ENCODE results near the gene DESI1. TPM values are rescaled to one million over a fixed set of nuclear protein-coding genes. Genes with fewer than 3 reads are reported as not detected.
"Not testable (repeated sequence)": the region's sequence is repeated elsewhere in the genome, so short reads cannot be mapped to it uniquely, and the experiment has no call there.

The DESI1 gene
- total and polyA plus RNA-seq, 2 donors (not counting 1 experiment from before 2014, with no cell fraction given), result 17.3 to 26.3 TPM

DNA sequence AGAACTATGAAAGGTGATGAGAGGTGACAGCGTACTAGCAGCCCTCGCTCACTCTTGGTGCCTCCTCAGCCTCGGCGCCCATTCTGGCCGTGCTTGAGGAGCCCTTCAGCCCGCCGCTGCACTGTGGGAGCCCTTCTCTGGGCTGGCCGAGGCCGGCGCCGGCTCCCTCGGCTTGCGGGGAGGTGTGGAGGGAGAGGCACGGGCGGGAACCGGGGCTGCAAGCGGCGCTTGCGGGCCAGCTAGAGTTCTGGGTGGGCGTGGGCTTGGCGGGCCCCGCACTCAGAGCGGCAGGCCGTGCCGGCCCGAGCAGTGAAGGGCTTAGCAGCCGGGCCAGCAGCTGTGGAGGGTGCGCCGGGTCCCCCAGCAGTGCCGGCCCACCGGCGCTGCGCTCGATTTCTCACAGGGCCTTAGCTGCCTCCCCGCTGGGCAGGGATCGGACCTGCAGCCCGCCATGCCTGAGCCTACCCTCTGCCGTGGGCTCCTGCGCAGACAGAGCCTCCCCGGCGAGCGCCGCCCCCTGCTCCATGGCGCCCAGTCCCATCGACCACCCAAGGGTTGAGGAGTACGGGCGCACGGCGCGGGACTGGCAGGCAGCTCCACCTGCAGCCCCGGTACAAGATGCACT is 27.4 kb downstream of the DESI1 start:
- H3K9me3 ChIP-seq (ENCODE audit: control extremely low read depth in 1 of 3, control insufficient read depth in 2 of 3, insufficient read depth in 1 of 3, low read length in 2 of 3); H4K20me1 ChIP-seq (ENCODE audit: control insufficient read depth, insufficient read depth, low read length, poor library complexity, severe bottlenecking); intact Hi-C loops (cut with micrococcal nuclease); DNase-seq; POLR2A ChIA-PET; H3K9ac ChIP-seq (ENCODE audit: low read length); CTCF ChIA-PET; H3K27ac Mint-ChIP-seq; H3K27ac ChIP-seq (ENCODE audit: low read length in 2 of 2); H3K9me3 Mint-ChIP-seq (ENCODE audit: insufficient read depth); H3K4me3 Mint-ChIP-seq; ATAC-seq (ENCODE audit: low read depth); H2AFZ ChIP-seq (ENCODE audit: insufficient read depth, low read depth, low read length, poor library complexity, severe bottlenecking); H3K4me2 ChIP-seq (replicated peaks; ENCODE audit: low read depth, low read length, poor library complexity, severe bottlenecking); H3K36me3 ChIP-seq (replicated peaks in 1 of 2; ENCODE audit: control extremely low read depth in 1 of 2, control insufficient read depth in 1 of 2, extremely low read depth in 1 of 2, insufficient read depth in 2 of 2, low read length in 1 of 2); H3K27me3 ChIP-seq (replicated peaks in 1 of 4; ENCODE audit: control extremely low read depth in 1 of 4, control insufficient read depth in 3 of 4, insufficient read depth in 4 of 4, low read length in 3 of 4); H3K4me3 ChIP-seq (ENCODE audit: control extremely low read depth in 1 of 5, extremely low read depth in 1 of 5, insufficient read depth in 1 of 5, low read depth in 2 of 5, low read length in 4 of 5); H3K27me3 Mint-ChIP-seq; H3K79me2 ChIP-seq (ENCODE audit: control insufficient read depth, insufficient read depth, low read length): not testable (repeated sequence)
- H3K4me1 ChIP-seq (ENCODE audit: control insufficient read depth in 2 of 2, insufficient read depth in 2 of 2, low read length in 2 of 2), result peaks cover 6 to 17% of the 10 kb centered on the region in 2 donors
- WGBS (ENCODE audit: insufficient coverage), result 99% methylated on average over 41 of the region's 51 CpGs
- H3K4me1 Mint-ChIP-seq, result peaks cover 13% of the 10 kb centered on the region

DNA sequence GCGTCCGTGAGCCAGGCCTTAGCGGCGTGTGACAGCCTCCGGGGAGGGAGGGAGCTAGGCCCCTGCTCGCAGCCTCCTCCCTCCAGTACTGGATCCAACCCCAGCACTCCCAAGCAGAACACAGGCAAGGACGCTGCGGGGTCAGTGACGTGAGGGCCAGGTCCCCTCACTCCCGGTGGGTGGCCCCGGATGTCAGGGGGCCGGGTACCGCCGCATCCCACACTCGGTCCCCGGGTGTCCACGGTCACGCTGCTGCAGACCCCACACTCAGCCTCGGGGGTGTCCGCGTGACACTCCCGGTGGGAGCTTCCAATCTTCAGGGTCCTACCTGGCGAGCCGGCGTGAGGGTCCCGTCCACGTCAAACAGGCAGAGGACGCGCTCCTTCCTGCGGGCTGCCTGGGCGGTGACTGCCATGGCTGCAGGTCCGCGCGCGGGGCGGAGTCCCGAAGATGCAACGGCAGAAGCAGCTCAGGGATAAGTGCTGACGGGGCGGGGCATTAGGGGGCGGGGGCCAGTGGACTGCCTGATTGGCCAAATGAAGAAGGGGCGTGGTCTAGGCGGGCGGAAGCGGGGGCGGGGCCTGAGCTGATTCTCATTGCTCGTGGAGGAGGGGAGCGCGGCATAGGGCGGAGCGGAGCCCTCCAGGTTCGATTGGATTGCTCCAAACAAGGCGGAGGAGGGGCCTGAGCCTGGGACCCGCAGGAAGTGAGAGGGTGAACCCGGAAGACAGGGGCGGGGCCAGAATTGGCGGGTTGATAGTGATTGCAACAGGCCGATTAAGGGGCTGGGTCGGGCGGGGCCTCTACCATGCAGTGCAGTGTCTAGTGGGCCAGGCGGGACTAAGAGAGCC is 31.2 kb downstream of the DESI1 start, which contains the start of gene PMM1:
Gene PMM1 (minus strand): TSS at position 450 of the 851 bp plus-strand sequence. CDS start 35 bp downstream, at position 415.
- H3K4me3 Mint-ChIP-seq, result peak within 1 kb of the TSS; percentile 96
- Histone ChIP-seq H3K9me3 (ENCODE audit: control extremely low read depth in 1 of 3, control insufficient read depth in 2 of 3, insufficient read depth in 1 of 3, low read length in 2 of 3) (no peaks in the 10 kb centered on the region), H3K4me1 (ENCODE audit: control insufficient read depth in 2 of 2, insufficient read depth in 2 of 2, low read length in 2 of 2) (peaks cover 6 to 18% of the 10 kb centered on the region in 2 donors), H3K9ac (ENCODE audit: low read length) (peak within 1 kb of the TSS; percentile 79), H2AFZ (ENCODE audit: insufficient read depth, low read depth, low read length, poor library complexity, severe bottlenecking) (peak within 1 kb of the TSS; percentile 92), H3K4me2 (replicated peaks; ENCODE audit: low read depth, low read length, poor library complexity, severe bottlenecking) (peak within 1 kb of the TSS; percentile 94), H3K4me3 (ENCODE audit: control extremely low read depth in 1 of 5, extremely low read depth in 1 of 5, insufficient read depth in 1 of 5, low read depth in 2 of 5, low read length in 4 of 5) (peak within 1 kb of the TSS; percentile 19 to 81 (median 73)), H3K36me3 (replicated peaks in 1 of 2; ENCODE audit: control extremely low read depth in 1 of 2, control insufficient read depth in 1 of 2, extremely low read depth in 1 of 2, insufficient read depth in 2 of 2, low read length in 1 of 2) (no peaks in the 10 kb centered on the region), H3K79me2 (ENCODE audit: control insufficient read depth, insufficient read depth, low read length) (peaks cover 3% of the 10 kb centered on the region), H3K27ac (ENCODE audit: low read length in 2 of 2) (peak within 1 kb of the TSS in 1 of 2 donors; percentile 24), H4K20me1 (ENCODE audit: control insufficient read depth, insufficient read depth, low read length, poor library complexity, severe bottlenecking) (no peaks in the 10 kb centered on the region), H3K27me3 (replicated peaks in 1 of 4; ENCODE audit: control extremely low read depth in 1 of 4, control insufficient read depth in 3 of 4, insufficient read depth in 4 of 4, low read length in 3 of 4) (no peaks in the 10 kb centered on the region)
- H3K9me3 Mint-ChIP-seq (ENCODE audit: insufficient read depth), result no peaks in the 10 kb centered on the region
- no peaks in the 10 kb centered on the region for H3K27me3 Mint-ChIP-seq
- CTCF ChIA-PET, result interaction anchor here (0.9 to 1.6 kb wide), 7 partner anchors 30 to 208 kb away, joined by 3 to 6 read pairs (median 4); partner anchors contain the start of genes ACO2, PHF5A, POLR3H and TEF
- 1% methylated on average over 61 of the region's 61 CpGs for WGBS (ENCODE audit: insufficient coverage)
- ATAC-seq (ENCODE audit: low read depth) (peak; percentile 97), DNase-seq (peak; percentile 100)
- peak within 1 kb of the TSS; percentile 87 for H3K27ac Mint-ChIP-seq
- peaks cover 13% of the 10 kb centered on the region for H3K4me1 Mint-ChIP-seq
- intact Hi-C loops (cut with micrococcal nuclease), result loop anchor here (1.0 kb wide), 4 partner anchors 32 to 208 kb away; partner anchors contain the start of genes DESI1, POLR3H, TEF and XRCC6
- no peak for TF ChIP-seq EZH2 (IDR thresholded peaks at IDR 0.05; ENCODE audit: borderline replicate concordance, insufficient read depth, low read depth, low read length, poor library complexity, severe bottlenecking)
- TF ChIP-seq, protein P1, sequence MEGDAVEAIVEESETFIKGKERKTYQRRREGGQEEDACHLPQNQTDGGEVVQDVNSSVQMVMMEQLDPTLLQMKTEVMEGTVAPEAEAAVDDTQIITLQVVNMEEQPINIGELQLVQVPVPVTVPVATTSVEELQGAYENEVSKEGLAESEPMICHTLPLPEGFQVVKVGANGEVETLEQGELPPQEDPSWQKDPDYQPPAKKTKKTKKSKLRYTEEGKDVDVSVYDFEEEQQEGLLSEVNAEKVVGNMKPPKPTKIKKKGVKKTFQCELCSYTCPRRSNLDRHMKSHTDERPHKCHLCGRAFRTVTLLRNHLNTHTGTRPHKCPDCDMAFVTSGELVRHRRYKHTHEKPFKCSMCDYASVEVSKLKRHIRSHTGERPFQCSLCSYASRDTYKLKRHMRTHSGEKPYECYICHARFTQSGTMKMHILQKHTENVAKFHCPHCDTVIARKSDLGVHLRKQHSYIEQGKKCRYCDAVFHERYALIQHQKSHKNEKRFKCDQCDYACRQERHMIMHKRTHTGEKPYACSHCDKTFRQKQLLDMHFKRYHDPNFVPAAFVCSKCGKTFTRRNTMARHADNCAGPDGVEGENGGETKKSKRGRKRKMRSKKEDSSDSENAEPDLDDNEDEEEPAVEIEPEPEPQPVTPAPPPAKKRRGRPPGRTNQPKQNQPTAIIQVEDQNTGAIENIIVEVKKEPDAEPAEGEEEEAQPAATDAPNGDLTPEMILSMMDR (IDR thresholded peaks at IDR 0.05), result no peak
- POLR2A ChIA-PET, result interaction anchor here (0.5 to 2.7 kb wide), 17 partner anchors 8 to 1561 kb away, joined by 3 to 10 read pairs (median 4); partner anchors contain the start of genes DESI1, SNU13, TOB2 and XRCC6

All from B cell (primary cell).